ENCODE measurements around the gene ARHGEF18. TPM values are rescaled to one million over a fixed set of nuclear protein-coding genes. Genes with fewer than 3 reads are reported as not detected.
"Not testable (repeated sequence)": the region's sequence is repeated elsewhere in the genome, so short reads cannot be mapped to it uniquely, and the experiment has no call there.

ARHGEF18 gene
- 45.0 TPM for total RNA-seq

DNA sequence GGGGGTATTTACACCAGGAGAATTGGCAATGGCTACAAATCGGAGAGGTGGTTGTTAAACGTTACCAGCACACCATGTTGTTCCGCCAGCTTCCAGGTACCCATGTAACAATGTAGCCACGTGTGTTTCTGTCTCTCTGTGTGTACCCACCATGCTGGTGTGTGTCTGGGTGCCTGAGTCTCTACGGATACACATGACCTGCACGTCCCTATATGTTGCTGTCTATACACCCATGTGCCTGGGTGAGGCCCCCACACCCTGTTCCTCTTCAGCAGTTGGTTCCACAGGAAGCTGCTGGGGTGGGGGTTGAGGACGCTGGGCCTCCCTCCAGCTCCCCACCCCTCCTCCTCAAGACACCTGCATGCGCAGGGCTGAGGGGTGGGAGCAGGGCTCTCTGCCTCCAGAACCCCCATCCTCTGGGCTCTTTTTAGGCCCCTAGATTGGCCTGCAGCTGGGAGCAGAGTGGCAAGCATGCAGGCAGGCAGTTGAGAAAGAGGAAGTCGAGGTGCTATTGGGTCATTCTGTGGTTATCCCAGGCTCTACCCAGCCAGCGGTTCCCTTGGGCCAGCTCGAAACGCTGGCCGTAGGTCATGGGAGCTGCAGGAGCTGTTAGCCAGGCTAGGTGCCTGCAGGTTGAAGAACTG, at the start of gene ARHGEF18:
ARHGEF18 (plus strand) TSS at position 351 of the 644 bp plus-strand sequence. CDS start 13,954 bp downstream, outside the sequence.
- no peaks in the 10 kb centered on the region for H3K27me3 ChIP-seq (ENCODE audit: insufficient read depth, low read length)
- no peaks in the 10 kb centered on the region for H3K9me3 ChIP-seq (ENCODE audit: low read depth, low read length)
- peak within 1 kb of the TSS; percentile 83 for H3K4me3 ChIP-seq (ENCODE audit: low read length)
- peaks cover 90% of the 10 kb centered on the region for H3K4me1 ChIP-seq (ENCODE audit: insufficient read depth, low read length)

DNA sequence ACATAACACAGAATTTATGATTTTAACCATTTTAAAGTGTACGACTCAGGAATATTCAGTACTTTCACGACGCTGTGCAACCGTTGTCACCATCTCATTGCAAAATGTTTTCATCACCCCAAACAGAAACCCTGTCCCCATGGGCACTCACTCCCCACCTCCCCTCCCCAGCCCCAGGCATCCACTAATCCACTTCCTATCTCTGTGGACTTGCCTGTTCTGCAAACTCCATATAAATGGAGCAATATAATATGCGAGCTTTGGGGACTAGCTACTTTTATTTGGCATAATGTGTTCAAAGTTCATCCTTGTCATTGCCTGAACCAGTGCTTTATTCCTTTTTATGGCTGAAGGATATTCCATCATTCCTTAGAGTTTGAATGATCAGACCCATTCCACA, 47.2 kb upstream of the ARHGEF18 start:
- no peaks in the 10 kb centered on the region for H3K27me3 ChIP-seq (ENCODE audit: insufficient read depth, low read length)
- no peaks in the 10 kb centered on the region for H3K9me3 ChIP-seq (ENCODE audit: low read depth, low read length)
- H3K4me3 ChIP-seq (ENCODE audit: low read length): no peak overlapping the region
- no peaks in the 10 kb centered on the region for H3K4me1 ChIP-seq (ENCODE audit: insufficient read depth, low read length)

DNA sequence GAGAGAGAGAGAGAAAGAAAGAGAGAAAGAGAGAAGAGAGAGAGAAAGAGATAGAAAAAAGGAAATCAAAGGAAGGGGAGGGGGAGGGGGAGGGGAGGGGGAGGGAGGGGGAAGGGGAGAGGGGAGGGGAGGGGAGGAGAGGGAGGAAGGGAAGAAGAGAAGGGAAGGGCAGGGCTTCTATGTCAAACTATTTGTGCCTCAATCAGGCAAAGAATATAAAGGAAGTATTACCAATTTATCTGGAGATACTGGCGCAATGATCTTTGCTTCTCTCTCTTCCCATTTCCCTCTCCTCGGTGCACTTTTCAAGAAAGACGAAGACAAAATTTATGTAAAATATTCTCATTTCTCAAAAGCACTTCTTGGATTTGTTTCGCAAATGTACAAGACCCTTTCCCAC, 45.3 kb upstream of the ARHGEF18 start:
- Histone ChIP-seq H3K4me3 (ENCODE audit: low read length) (no peak overlapping the region), H3K4me1 (ENCODE audit: insufficient read depth, low read length) (no peaks in the 10 kb centered on the region), H3K9me3 (ENCODE audit: low read depth, low read length) (no peaks in the 10 kb centered on the region), H3K27me3 (ENCODE audit: insufficient read depth, low read length) (no peaks in the 10 kb centered on the region)

DNA sequence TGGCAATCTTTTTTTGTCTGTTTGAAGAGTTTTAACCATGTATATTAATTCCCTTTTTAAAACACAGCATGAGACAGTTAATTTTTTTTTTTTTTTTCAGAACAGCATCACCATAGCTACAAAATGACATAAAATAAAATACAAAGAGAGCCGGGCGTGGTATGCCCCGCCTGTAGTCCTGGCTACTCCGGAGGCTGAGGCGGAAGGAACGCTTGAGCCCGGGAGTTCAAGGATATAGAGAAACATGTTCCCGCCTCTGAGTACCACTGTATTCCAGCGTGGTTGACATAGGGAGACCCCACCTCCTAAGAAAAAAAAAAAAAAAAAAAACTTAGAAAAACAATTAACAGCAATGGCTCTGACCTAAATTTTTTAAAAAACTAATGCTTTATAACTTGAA, 44.5 kb upstream of the ARHGEF18 start:
- no peaks in the 10 kb centered on the region for H3K27me3 ChIP-seq (ENCODE audit: insufficient read depth, low read length)
- no peaks in the 10 kb centered on the region for H3K4me1 ChIP-seq (ENCODE audit: insufficient read depth, low read length)
- no peak overlapping the region for H3K4me3 ChIP-seq (ENCODE audit: low read length)
- no peaks in the 10 kb centered on the region for H3K9me3 ChIP-seq (ENCODE audit: low read depth, low read length)

DNA sequence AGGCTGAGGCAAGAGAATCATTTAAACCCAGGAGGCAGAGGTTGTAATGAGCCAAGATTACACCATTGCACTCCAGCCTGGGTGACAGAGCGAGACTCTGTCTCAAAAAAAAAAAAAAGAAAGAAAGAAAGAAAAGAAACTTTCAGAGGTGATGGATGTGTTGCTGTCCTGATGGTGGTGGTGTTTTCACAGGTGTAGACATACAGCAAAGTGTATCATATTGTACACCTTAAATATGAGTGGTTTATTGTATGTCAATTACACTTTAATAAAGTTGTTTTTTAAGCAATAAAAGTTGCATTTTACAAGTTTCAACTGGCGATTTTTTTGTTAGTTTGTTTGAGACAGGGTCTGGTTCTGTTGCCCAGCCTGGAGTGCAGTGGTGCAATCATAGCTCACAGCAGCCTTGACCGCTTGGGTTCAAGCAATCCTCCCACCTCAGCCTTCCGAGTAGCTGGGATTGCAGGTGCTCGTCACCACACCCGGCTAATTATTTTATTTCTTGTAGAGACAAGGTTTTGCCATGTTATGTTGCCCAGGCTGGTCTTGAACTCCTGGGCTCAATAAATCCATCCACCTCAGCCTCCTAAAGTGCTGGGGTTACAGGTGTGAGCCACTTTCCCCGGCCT, 41.0 kb upstream of the ARHGEF18 start:
- Histone ChIP-seq H3K9me3 (ENCODE audit: low read depth, low read length) (no peaks in the 10 kb centered on the region), H3K4me3 (ENCODE audit: low read length) (no peak overlapping the region), H3K27me3 (ENCODE audit: insufficient read depth, low read length) (no peaks in the 10 kb centered on the region), H3K4me1 (ENCODE audit: insufficient read depth, low read length) (no peaks in the 10 kb centered on the region)

GRCh38 chr19:7308327-7308726, 40.4 kb upstream of the ARHGEF18 start:
- H3K4me3 ChIP-seq (ENCODE audit: low read length); H3K27me3 ChIP-seq (ENCODE audit: insufficient read depth, low read length); H3K4me1 ChIP-seq (ENCODE audit: insufficient read depth, low read length): not testable (repeated sequence)

GRCh38 chr19:7311911-7312310, 36.8 kb upstream of the ARHGEF18 start:
- Histone ChIP-seq H3K27me3 (ENCODE audit: insufficient read depth, low read length) (no peaks in the 10 kb centered on the region), H3K4me1 (ENCODE audit: insufficient read depth, low read length) (no peaks in the 10 kb centered on the region), H3K9me3 (ENCODE audit: low read depth, low read length) (no peaks in the 10 kb centered on the region), H3K4me3 (ENCODE audit: low read length) (no peak overlapping the region)

More at GRCh38 chr19:7308327-7308726, 40.4 kb upstream of the ARHGEF18 start:
- not testable (repeated sequence) for H3K9me3 ChIP-seq (ENCODE audit: low read depth, low read length)

- Histone ChIP-seq H3K27me3 (ENCODE audit: insufficient read depth, low read length) (no peaks in the 10 kb centered on the region), H3K9me3 (ENCODE audit: low read depth, low read length) (no peaks in the 10 kb centered on the region), H3K4me3 (ENCODE audit: low read length) (no peak overlapping the region), H3K4me1 (ENCODE audit: insufficient read depth, low read length) (no peaks in the 10 kb centered on the region)
These were observed 35.9 kb upstream of the ARHGEF18 start for GRCh38 chr19:7312816-7313215.

DNA sequence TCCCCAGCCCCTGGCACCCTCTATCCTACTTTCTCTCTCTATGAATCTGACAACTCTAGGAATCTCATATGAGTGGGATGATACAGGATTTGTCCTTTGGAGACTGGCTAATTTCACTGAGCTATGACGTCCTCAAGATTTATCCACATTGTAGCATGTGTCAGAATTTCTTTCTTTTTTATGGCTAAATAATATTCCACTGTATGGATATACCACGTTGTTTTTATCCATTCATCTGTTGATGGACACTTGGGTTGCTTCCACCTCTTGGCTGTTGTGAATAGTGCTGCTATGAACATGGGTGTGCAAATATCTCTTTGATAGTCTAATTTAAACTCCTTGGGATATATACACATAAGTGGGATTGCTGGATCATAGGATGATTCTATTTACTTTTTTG, 30.6 kb upstream of the ARHGEF18 start:
- Histone ChIP-seq H3K4me3 (ENCODE audit: low read length) (no peak overlapping the region), H3K9me3 (ENCODE audit: low read depth, low read length) (no peaks in the 10 kb centered on the region), H3K4me1 (ENCODE audit: insufficient read depth, low read length) (no peaks in the 10 kb centered on the region), H3K27me3 (ENCODE audit: insufficient read depth, low read length) (no peaks in the 10 kb centered on the region)

DNA sequence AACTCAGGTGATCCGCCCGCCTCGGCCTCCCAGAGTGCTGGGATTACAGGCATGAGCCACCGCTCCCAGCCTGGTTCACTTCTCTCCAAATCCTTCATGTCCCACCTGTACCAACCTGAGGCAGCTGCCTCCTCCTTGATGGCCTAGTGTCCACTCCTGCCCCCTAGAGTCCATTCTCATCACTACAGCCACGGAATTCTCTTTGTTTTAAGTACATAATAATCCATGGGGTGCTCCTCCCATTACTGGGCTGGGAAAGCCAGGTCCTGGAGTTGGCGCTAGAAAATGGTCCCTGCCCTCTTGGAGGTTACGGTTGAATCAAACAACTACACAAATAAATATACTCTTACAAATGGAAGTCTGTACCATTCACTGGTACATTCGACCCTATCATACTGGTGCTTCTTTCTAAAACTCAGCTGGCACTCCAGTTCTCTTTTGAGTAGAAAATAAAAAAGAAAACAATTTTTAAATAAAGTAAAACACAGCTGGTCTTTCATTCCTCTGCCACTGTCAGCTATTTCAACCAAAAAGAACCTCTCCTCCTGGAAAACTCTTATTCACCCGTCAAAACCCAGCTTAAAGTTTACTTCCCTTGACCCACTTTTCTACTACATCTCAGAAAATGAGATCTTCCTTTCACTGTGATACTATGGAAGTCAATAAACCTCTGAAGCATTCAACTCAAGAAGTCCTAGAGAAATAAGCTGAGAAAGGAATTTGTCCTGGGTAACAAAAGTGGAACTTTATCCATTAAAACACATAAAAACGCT, 22.4 kb upstream of the ARHGEF18 start:
- Histone ChIP-seq H3K4me1 (ENCODE audit: insufficient read depth, low read length) (peaks cover 3% of the 10 kb centered on the region), H3K27me3 (ENCODE audit: insufficient read depth, low read length) (no peaks in the 10 kb centered on the region), H3K4me3 (ENCODE audit: low read length) (no peak overlapping the region)

DNA sequence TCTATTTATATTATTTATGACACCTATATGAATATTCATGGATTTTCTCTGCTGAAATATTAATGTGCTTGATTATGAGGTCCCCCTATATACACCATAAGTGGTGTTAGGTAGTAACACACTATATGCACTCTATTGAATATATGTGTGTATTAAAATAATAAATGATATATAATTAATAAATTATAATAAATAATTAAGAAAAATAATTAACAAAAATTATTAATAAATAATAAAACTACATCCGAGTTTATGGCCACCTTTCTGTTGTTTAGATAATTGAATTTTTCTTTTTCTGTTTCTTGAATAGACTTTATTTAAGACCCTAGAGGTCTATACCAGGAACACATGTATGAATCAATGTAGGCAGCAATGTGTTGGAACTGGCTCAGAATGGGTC, 20.9 kb upstream of the ARHGEF18 start:
- H3K4me1 ChIP-seq (ENCODE audit: insufficient read depth, low read length): peaks cover 13% of the 10 kb centered on the region
- H3K9me3 ChIP-seq (ENCODE audit: low read depth, low read length): no peaks in the 10 kb centered on the region
- no peaks in the 10 kb centered on the region for H3K27me3 ChIP-seq (ENCODE audit: insufficient read depth, low read length)
- no peak overlapping the region for H3K4me3 ChIP-seq (ENCODE audit: low read length)

More for the DNA sequence above, 22.4 kb upstream of the ARHGEF18 start:
- H3K9me3 ChIP-seq (ENCODE audit: low read depth, low read length): no peaks in the 10 kb centered on the region

DNA sequence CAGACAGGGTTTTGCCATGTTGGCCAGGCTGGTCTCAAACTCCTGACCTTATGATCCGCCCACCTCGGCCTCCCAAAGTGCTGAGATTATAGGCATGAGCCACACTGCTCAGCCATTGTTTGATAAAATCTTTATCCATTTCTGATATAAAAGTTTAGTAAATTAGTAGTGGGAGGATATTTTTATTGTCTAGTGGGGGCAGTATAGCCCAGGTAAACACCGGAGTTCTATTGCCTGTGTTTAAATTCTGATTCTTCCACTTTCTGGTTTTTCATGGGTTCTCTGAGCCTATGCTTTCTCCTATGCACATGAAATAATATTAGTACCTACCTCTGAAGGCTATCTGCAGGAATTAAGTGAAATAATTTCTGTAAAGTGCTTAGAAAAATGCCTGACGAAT, 20.1 kb upstream of the ARHGEF18 start:
- no peaks in the 10 kb centered on the region for H3K27me3 ChIP-seq (ENCODE audit: insufficient read depth, low read length)
- H3K9me3 ChIP-seq (ENCODE audit: low read depth, low read length): no peaks in the 10 kb centered on the region
- H3K4me3 ChIP-seq (ENCODE audit: low read length): no peak overlapping the region
- peaks cover 21% of the 10 kb centered on the region for H3K4me1 ChIP-seq (ENCODE audit: insufficient read depth, low read length)

DNA sequence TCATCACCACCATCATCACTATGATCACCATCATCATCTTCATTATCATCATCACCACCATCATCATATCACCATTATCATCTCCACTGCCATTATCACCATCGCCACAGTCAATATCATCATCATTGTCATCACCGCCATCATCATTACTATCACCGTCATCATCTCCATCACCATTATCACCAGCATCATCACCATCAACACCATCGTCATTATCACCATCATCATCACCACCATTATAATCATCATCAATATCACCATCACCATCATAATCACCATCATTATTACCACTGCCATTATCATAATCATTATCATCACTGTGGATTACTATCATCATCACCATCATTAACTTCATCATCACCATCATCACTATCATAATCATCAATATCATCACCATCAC, 17.3 kb upstream of the ARHGEF18 start:
- Histone ChIP-seq H3K9me3 (ENCODE audit: low read depth, low read length) (no peaks in the 10 kb centered on the region), H3K4me3 (ENCODE audit: low read length) (no peak overlapping the region), H3K27me3 (ENCODE audit: insufficient read depth, low read length) (no peaks in the 10 kb centered on the region), H3K4me1 (ENCODE audit: insufficient read depth, low read length) (peaks cover 44% of the 10 kb centered on the region)

DNA sequence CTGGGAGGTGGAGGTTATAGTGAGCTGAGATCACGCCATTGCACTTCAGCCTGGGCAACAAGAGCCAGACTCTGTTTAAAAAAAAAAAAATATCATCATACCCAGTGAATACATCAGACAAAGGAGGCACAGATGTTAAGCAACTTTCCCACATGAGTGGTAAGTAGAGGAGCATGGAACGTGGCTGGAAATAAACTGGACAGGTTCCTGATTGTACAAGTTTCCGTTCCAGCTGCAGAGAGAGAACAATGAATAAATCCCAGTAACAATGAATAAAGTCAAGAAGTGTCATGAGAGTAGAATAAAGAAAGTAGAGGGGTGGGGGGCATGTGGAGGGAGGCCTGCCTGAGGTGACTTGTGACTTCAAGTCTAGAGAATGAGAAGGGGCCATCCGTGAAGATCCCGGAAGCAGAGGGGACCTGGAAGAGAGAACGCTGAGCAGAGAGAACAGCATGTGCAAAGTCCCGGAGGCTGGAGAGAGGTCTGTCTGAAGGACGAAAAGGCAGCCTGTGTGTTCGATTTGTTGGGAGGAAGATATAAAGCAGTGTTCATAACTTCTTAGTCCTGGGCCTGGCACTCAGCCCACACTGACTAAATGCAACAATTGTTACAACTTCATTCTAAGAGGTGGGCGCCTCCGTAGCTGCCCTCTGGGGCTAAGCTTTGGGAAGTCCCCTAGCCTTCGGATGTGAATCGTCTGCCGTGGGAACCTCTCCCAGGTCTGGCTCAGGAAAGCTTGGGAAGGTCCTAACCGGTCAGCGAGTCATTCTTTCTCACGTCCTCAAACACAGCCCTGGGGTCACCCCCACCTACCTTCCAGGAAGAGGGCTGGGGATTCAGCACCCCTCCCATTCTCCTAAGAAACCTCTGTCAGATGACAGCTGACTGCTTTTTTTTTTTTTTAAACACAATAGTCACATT, 15.3 kb upstream of the ARHGEF18 start:
- H3K4me3 ChIP-seq (ENCODE audit: low read length): no peak overlapping the region
- no peaks in the 10 kb centered on the region for H3K9me3 ChIP-seq (ENCODE audit: low read depth, low read length)
- H3K4me1 ChIP-seq (ENCODE audit: insufficient read depth, low read length): peaks cover 64% of the 10 kb centered on the region
- no peaks in the 10 kb centered on the region for H3K27me3 ChIP-seq (ENCODE audit: insufficient read depth, low read length)

All from mononuclear cell (primary cell).